ENCODE results near the gene CYP1A2. TPM values are rescaled to one million over a fixed set of nuclear protein-coding genes. Genes with fewer than 3 reads are reported as not detected.
"Not testable (repeated sequence)": the region's sequence is repeated elsewhere in the genome, so short reads cannot be mapped to it uniquely, and the experiment has no call there.

Gene CYP1A2
- total RNA-seq, 4 donors from 2014 or later, result not detected

- Histone ChIP-seq H3K4me1 (peaks cover 80% of the 10 kb centered on the region), H3K9me3 (no peaks in the 10 kb centered on the region), H3K4me3 (peak overlapping the region; percentile 84), H3K27ac (peak overlapping the region; percentile 94), H3K27me3 (no peaks in the 10 kb centered on the region), H3K36me3 (no peaks in the 10 kb centered on the region)
- WGBS, result 29% methylated on average over 3 of the region's 3 CpGs
- DNase-seq (ENCODE audit: low spot score in 2 of 2), result no peak
- TF ChIP-seq POLR2AphosphoS5 (IDR thresholded peaks at IDR 0.05) (no peak), POLR2A (IDR thresholded peaks at IDR 0.05) (no peak), EP300 (IDR thresholded peaks at IDR 0.05) (no peak), CTCF (IDR thresholded peaks at IDR 0.05) (no peak)
Observed at GRCh38 chr15:74783808-74784175, 35.1 kb downstream of the CYP1A2 start.

- peaks cover 88% of the 10 kb centered on the region for H3K4me1 ChIP-seq
Observed at GRCh38 chr15:74784426-74785193, 36.0 kb downstream of the CYP1A2 start.

GRCh38 chr15:74785194-74786032 is 36.8 kb downstream of the CYP1A2 start:
- DNase-seq (ENCODE audit: low spot score in 2 of 2), result no peak
- peaks cover 93% of the 10 kb centered on the region for H3K4me1 ChIP-seq
- H3K36me3 ChIP-seq, result no peaks in the 10 kb centered on the region
- peak overlapping the region; percentile 33 for H3K27ac ChIP-seq
- no peaks in the 10 kb centered on the region for H3K9me3 ChIP-seq
- TF ChIP-seq POLR2AphosphoS5 (IDR thresholded peaks at IDR 0.05), result no peak
- TF ChIP-seq POLR2A (IDR thresholded peaks at IDR 0.05), result no peak
- no peak for TF ChIP-seq CTCF (IDR thresholded peaks at IDR 0.05)
- no peak for TF ChIP-seq EP300 (IDR thresholded peaks at IDR 0.05)
- no peaks in the 10 kb centered on the region for H3K27me3 ChIP-seq
- no peak overlapping the region for H3K4me3 ChIP-seq
- WGBS, result 68% methylated on average over 13 of the region's 13 CpGs

More at GRCh38 chr15:74784426-74785193, 36.0 kb downstream of the CYP1A2 start:
- DNase-seq (ENCODE audit: low spot score in 2 of 2), result no peak
- H3K27me3 ChIP-seq, result no peaks in the 10 kb centered on the region
- no peaks in the 10 kb centered on the region for H3K36me3 ChIP-seq
- H3K9me3 ChIP-seq, result no peaks in the 10 kb centered on the region
- 60% methylated on average over 8 of the region's 8 CpGs for WGBS
- peak overlapping the region; percentile 33 for H3K27ac ChIP-seq
- no peak for TF ChIP-seq POLR2AphosphoS5 (IDR thresholded peaks at IDR 0.05)
- no peak for TF ChIP-seq CTCF (IDR thresholded peaks at IDR 0.05)
- TF ChIP-seq POLR2A (IDR thresholded peaks at IDR 0.05), result no peak
- no peak for TF ChIP-seq EP300 (IDR thresholded peaks at IDR 0.05)
- peak overlapping the region; percentile 84 for H3K4me3 ChIP-seq

- peaks cover 93% of the 10 kb centered on the region for H3K4me1 ChIP-seq
- H3K27me3 ChIP-seq; H3K4me3 ChIP-seq; H3K36me3 ChIP-seq; DNase-seq (ENCODE audit: low spot score in 2 of 2); H3K9me3 ChIP-seq: not testable (repeated sequence)
- peak overlapping the region; percentile 71 for H3K27ac ChIP-seq
- 49% methylated on average over 11 of the region's 12 CpGs for WGBS
Observed at GRCh38 chr15:74786081-74786480, 37.4 kb downstream of the CYP1A2 start.

GRCh38 chr15:74786551-74787165 is 38.0 kb downstream of the CYP1A2 start:
- H3K4me1 ChIP-seq, result peaks cover 93% of the 10 kb centered on the region

More at GRCh38 chr15:74786551-74787165, 38.0 kb downstream of the CYP1A2 start:
- WGBS, result 41% methylated on average over 5 of the region's 7 CpGs
- peak overlapping the region; percentile 71 for H3K27ac ChIP-seq
- no peaks in the 10 kb centered on the region for H3K36me3 ChIP-seq
- DNase-seq (ENCODE audit: low spot score in 2 of 2), result no peak
- H3K4me3 ChIP-seq, result peak overlapping the region; percentile 0
- H3K9me3 ChIP-seq, result no peaks in the 10 kb centered on the region
- TF ChIP-seq CTCF (IDR thresholded peaks at IDR 0.05), result no peak
- TF ChIP-seq EP300 (IDR thresholded peaks at IDR 0.05), result no peak
- TF ChIP-seq POLR2AphosphoS5 (IDR thresholded peaks at IDR 0.05), result no peak
- no peak for TF ChIP-seq POLR2A (IDR thresholded peaks at IDR 0.05)
- H3K27me3 ChIP-seq, result no peaks in the 10 kb centered on the region
